ENCODE data around the gene TBC1D4. TPM values are rescaled to one million over a fixed set of nuclear protein-coding genes. Genes with fewer than 3 reads are reported as not detected.

Gene TBC1D4
- total and polyA plus RNA-seq, 10 of the 15 experiments (the other 5 are each of a cell fraction or from before 2014, with no cell fraction given), result 11.0 to 38.6 (median 25.5) TPM

GRCh38 chr13:75365724-75366173 is 116.2 kb downstream of the TBC1D4 start (continued):
- TF ChIP-seq PAX5 (IDR thresholded peaks at IDR 0.05; ENCODE audit: borderline replicate concordance, low read depth, low read length) (no peak), TCF12 (IDR thresholded peaks at IDR 0.05; ENCODE audit: low read depth, low read length) (no peak), TAF1 (IDR thresholded peaks at IDR 0.05; ENCODE audit: borderline replicate concordance, low read depth, low read length) (no peak), ELK1 (IDR thresholded peaks at IDR 0.05; ENCODE audit: low read depth, low read length) (no peak), MAX (IDR thresholded peaks at IDR 0.05; ENCODE audit: low read depth, low read length) (no peak), GATAD2B (conservative IDR thresholded peaks at IDR 0.05; ENCODE audit: low read depth) (peak; percentile 45; the same call in 1 of the 2 replicates), STAT1 (conservative IDR thresholded peaks at IDR 0.05) (no peak), ATF2 (IDR thresholded peaks at IDR 0.05; ENCODE audit: low read length) (peak; percentile 96), E4F1 (IDR thresholded peaks at IDR 0.05; ENCODE audit: borderline replicate concordance, partially characterized antibody) (no peak), MYC (IDR thresholded peaks at IDR 0.05; ENCODE audit: insufficient read depth, insufficient read length, insufficient replicate concordance, low read length, severe bottlenecking) (no peak), HDGF (IDR thresholded peaks at IDR 0.05) (peak; percentile 26; the same call in 1 of the 2 replicates), POU2F2 (IDR thresholded peaks at IDR 0.05; ENCODE audit: borderline replicate concordance, low read depth, low read length) (0 out of 3 replicates have a peak, but pooled peaks have one; percentile 18), CHD2 (IDR thresholded peaks at IDR 0.05; ENCODE audit: borderline replicate concordance, low read depth, low read length) (peak; percentile 42; the same call in 1 of the 2 replicates), TARDBP (IDR thresholded peaks at IDR 0.05; ENCODE audit: borderline replicate concordance) (no peak), WRNIP1 (IDR thresholded peaks at IDR 0.05; ENCODE audit: borderline replicate concordance, low read depth, low read length) (no peak), SUZ12 (IDR thresholded peaks at IDR 0.05; ENCODE audit: unreplicated experiment) (no peak), ZBTB4 (CRISPR knock-in tag; IDR thresholded peaks at IDR 0.05) (no peak), NRF1 (conservative IDR thresholded peaks at IDR 0.05; ENCODE audit: low read depth, low read length) (no peak), CTCF (IDR thresholded peaks at IDR 0.05 in 2 of 3, conservative IDR thresholded peaks at IDR 0.05 in 1 of 3; ENCODE audit: control insufficient read depth in 2 of 3, extremely low read depth in 1 of 3, insufficient read depth in 1 of 3, low read depth in 3 of 3, low read length in 3 of 3) (no peak), RUNX3 (IDR thresholded peaks at IDR 0.05; ENCODE audit: low read length) (peak; percentile 90)

Data from GM12878 (cell line).